ENCODE results near the gene SDC1. TPM values are rescaled to one million over a fixed set of nuclear protein-coding genes. Genes with fewer than 3 reads are reported as not detected.

Gene SDC1
- total and polyA plus RNA-seq, 2 donors from 2014 or later, result 206 to 266 TPM

DNA sequence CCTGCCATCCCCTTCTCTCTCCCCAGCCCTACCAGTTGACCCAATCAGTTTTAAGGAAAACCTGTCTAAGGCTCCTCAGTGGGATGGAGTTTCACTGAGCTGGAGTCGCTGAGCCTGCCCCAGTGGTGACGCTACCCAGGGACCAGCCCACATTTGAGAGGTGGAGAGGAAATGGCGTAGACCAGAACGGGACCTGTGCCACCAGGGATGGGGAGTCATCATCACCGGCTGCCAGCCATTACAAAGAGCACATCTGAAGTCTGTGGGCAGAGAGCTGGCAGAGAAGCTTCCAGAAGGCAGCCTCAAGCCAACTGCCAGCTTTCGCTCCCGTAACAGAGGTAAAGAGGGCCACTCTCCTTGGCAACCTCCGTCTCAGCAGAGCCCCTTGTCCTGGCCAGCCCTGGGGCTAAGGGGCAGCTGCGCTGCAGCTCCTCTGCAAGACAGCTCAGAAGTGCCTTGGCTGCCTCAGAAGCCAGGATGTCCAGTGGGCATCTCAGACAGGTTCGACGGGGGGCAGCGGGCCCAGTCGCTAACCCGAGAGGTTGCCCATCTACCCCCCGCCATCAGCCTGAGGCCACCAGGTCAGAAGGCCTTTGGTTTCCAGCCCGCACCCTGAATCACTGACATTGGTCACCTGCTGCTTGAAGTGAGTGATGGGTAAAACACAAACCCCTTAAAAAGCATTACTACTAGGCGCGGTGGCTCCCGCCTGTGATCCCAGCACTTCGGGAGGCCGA lies 15.4 kb downstream of the SDC1 start:
- no peak overlapping the region for H3K4me3 ChIP-seq (ENCODE audit: low read length in 3 of 3)
- intact Hi-C loops (cut with DNase I), result no loop called here
- DNase-seq (no peak), FAIRE-seq (no peak)
- H3K27me3 ChIP-seq (ENCODE audit: control insufficient read depth, insufficient read depth, low read length), result no peaks in the 10 kb centered on the region
- no peak overlapping the region for H3K9ac ChIP-seq (ENCODE audit: low read length in 3 of 3)
- no peak for TF ChIP-seq CTCF (IDR thresholded peaks at IDR 0.05; ENCODE audit: borderline replicate concordance, extremely low read depth, insufficient read depth)
- H3K36me3 ChIP-seq (ENCODE audit: control insufficient read depth in 2 of 3, insufficient read depth in 3 of 3, low read length in 3 of 3), result peaks cover 0 to 10% (median 2%) of the 10 kb centered on the region in 3 donors
- H3K27ac ChIP-seq (ENCODE audit: low read depth in 2 of 2, low read length in 2 of 2), result peak overlapping the region in 1 of 2 donors; percentile 23
- peaks cover 3 to 59% (median 47%) of the 10 kb centered on the region in 3 donors for H3K4me1 ChIP-seq (ENCODE audit: control insufficient read depth in 2 of 3, insufficient read depth in 2 of 3, low read depth in 1 of 3, low read length in 3 of 3)
- H3K9me3 ChIP-seq (ENCODE audit: control insufficient read depth in 2 of 3, insufficient read depth in 1 of 3, low read length in 3 of 3), result no peaks in the 10 kb centered on the region

GRCh38 chr2:20208476-20208859 lies 16.5 kb downstream of the SDC1 start:
- DNase-seq (peak in 1 of 5 donors; percentile 57), FAIRE-seq (no peak)
- Histone ChIP-seq H3K27ac (ENCODE audit: low read depth in 2 of 2, low read length in 2 of 2) (peak overlapping the region; percentile 44 to 80), H3K9me3 (ENCODE audit: control insufficient read depth in 2 of 3, insufficient read depth in 1 of 3, low read length in 3 of 3) (no peaks in the 10 kb centered on the region), H3K4me3 (ENCODE audit: low read length in 3 of 3) (no peak overlapping the region), H3K27me3 (ENCODE audit: control insufficient read depth, insufficient read depth, low read length) (no peaks in the 10 kb centered on the region), H3K4me1 (ENCODE audit: control insufficient read depth in 2 of 3, insufficient read depth in 2 of 3, low read depth in 1 of 3, low read length in 3 of 3) (peaks cover 3 to 48% (median 42%) of the 10 kb centered on the region in 3 donors), H3K9ac (ENCODE audit: low read length in 3 of 3) (peak overlapping the region in 1 of 3 donors; percentile 20), H3K36me3 (ENCODE audit: control insufficient read depth in 2 of 3, insufficient read depth in 3 of 3, low read length in 3 of 3) (peaks cover 0 to 18% (median 2%) of the 10 kb centered on the region in 3 donors)
- TF ChIP-seq CTCF (IDR thresholded peaks at IDR 0.05; ENCODE audit: borderline replicate concordance, extremely low read depth, insufficient read depth), result no peak
- intact Hi-C loops (cut with DNase I), result no loop called here

GRCh38 chr2:20207051-20207450 lies 17.9 kb downstream of the SDC1 start:
- Histone ChIP-seq H3K27ac (ENCODE audit: low read depth in 2 of 2, low read length in 2 of 2) (peak overlapping the region in 1 of 2 donors; percentile 61), H3K9ac (ENCODE audit: low read length in 3 of 3) (no peak overlapping the region), H3K27me3 (ENCODE audit: control insufficient read depth, insufficient read depth, low read length) (no peaks in the 10 kb centered on the region), H3K36me3 (ENCODE audit: control insufficient read depth in 2 of 3, insufficient read depth in 3 of 3, low read length in 3 of 3) (peaks cover 0 to 25% (median 5%) of the 10 kb centered on the region in 3 donors), H3K4me1 (ENCODE audit: control insufficient read depth in 2 of 3, insufficient read depth in 2 of 3, low read depth in 1 of 3, low read length in 3 of 3) (peaks cover 0 to 42% (median 30%) of the 10 kb centered on the region in 3 donors), H3K9me3 (ENCODE audit: control insufficient read depth in 2 of 3, insufficient read depth in 1 of 3, low read length in 3 of 3) (no peaks in the 10 kb centered on the region), H3K4me3 (ENCODE audit: low read length in 3 of 3) (no peak overlapping the region)
- DNase-seq, result peak in 1 of 5 donors; percentile 61
- no peak for TF ChIP-seq CTCF (IDR thresholded peaks at IDR 0.05; ENCODE audit: borderline replicate concordance, extremely low read depth, insufficient read depth)
- intact Hi-C loops (cut with DNase I), result no loop called here
- FAIRE-seq, result no peak

Measured in kidney (tissue), 14 donors.